HCT116 (cell line): Measurements from ENCODE around the gene FOXN1. TPM values are rescaled to one million over a fixed set of nuclear protein-coding genes. Genes with fewer than 3 reads are reported as not detected.

Experiments
- ATAC-seq: fragments of 200-7000 bp; cut with Tn5 transposase; 2 replicates; pipeline ENCODE4 v1.9.1; 2020; ENCODE audit warnings: mild to moderate bottlenecking, moderate library complexity
- BruUV-seq: library from RNA; stranded (reverse); fragments of 400-500 nt; replicated peaks from 2 replicates; lab custom pipeline; 2021; lab: Mats Ljungman, UMichigan
- CTCF ChIA-PET: fragments of 300-600 bp; sonication (Branson Sonifier 250); formaldehyde crosslinking; loops from one replicate; lab custom pipeline; 2021; ENCODE audit warnings: antibody characterized with exemption; lab: Charles Lee
- POLR2A ChIA-PET: fragments of 300-600, 350-600 bp; sonication (Branson Sonifier 250); formaldehyde crosslinking; loops from one replicate; lab custom pipeline; 2021; ENCODE audit warnings: antibody characterized with exemption; lab: Charles Lee
- RAD21 ChIA-PET, 2 experiments: fragments of 300-600 bp; sonication (Branson Sonifier 250); formaldehyde crosslinking; loops; one replicate each; lab custom pipeline; 2023; ENCODE audit warnings: low total read pairs in 2 of 2; ENCODE audit not compliant: uncharacterized antibody in 2 of 2, unreplicated experiment in 2 of 2, low non-redundant PET in 1 of 2; lab: Charles Lee
- DNase-seq: peaks from one replicate; pipeline ENCODE4 v3.0.0-alpha.2; 2010; ENCODE audit warnings: low read depth, low spot score
- H2AFZ ChIP-seq: fragments of 200-600 bp; shearing (Covaris generic), sonication (generic); 2 replicates; pipeline ENCODE4 v1.6.1; 2017; ENCODE audit warnings: low read depth, mixed run types, mixed read lengths, antibody characterized with exemption, low read length; ENCODE audit not compliant: poor library complexity, severe bottlenecking
- H3K27ac ChIP-seq: 2 replicates; pipeline ENCODE4 v1.5.1; 2012; ENCODE audit warnings: low read depth, low read length
- H3K27me3 ChIP-seq: fragments of 200-600 bp; sonication (generic); 2 replicates; pipeline ENCODE4 v1.6.1; 2016; ENCODE audit warnings: mixed run types, low read length, mixed read lengths; ENCODE audit not compliant: insufficient read depth
- H3K36me3 ChIP-seq, 2 experiments: fragments of 200-500 bp in 1 of 2; fragments of 200-600 bp in 1 of 2; sonication (Bioruptor generic) in 1 of 2; sonication (generic) in 1 of 2; 2 replicates each; pipeline versions ENCODE4 v1.5.1 to v1.6.1; 2014 to 2016; ENCODE audit warnings: low read length in 2 of 2, inconsistent platforms in 1 of 2, mixed read lengths in 1 of 2, mixed run types in 1 of 2; ENCODE audit not compliant: insufficient read depth in 2 of 2, control insufficient read depth in 1 of 2
- H3K4me1 ChIP-seq, 2 experiments: fragments of 200-600 bp in 1 of 2; sonication (generic) in 1 of 2; 2 replicates each; pipeline versions ENCODE4 v1.5.1 to v1.6.1; 2012 to 2017; ENCODE audit warnings: low read length in 2 of 2, inconsistent platforms in 1 of 2, mild to moderate bottlenecking in 1 of 2, mixed read lengths in 1 of 2, mixed run types in 1 of 2, moderate library complexity in 1 of 2; ENCODE audit not compliant: insufficient read depth in 2 of 2, control insufficient read depth in 1 of 2
- H3K4me2 ChIP-seq: fragments of 200-600 bp; sonication (generic); 2 replicates; pipeline ENCODE4 v1.6.1; 2017; ENCODE audit warnings: mixed run types, low read length, mixed read lengths
- H3K4me3 ChIP-seq, 2 experiments: fragments of 200-600 bp in 1 of 2; sonication (generic) in 1 of 2; replicated peaks in 1 of 2; 2 replicates each; pipeline ENCODE4 v1.5.1; 2011 to 2016; ENCODE audit warnings: low read length in 2 of 2, control low read depth in 1 of 2, low read depth in 1 of 2, mild to moderate bottlenecking in 1 of 2, mixed read lengths in 1 of 2, mixed run types in 1 of 2
- H3K79me2 ChIP-seq: fragments of 200-600 bp; sonication (generic); 2 replicates; pipeline ENCODE4 v1.6.1; 2017; ENCODE audit warnings: mild to moderate bottlenecking, mixed run types, low read length, moderate library complexity, mixed read lengths; ENCODE audit not compliant: insufficient read depth
- H3K9ac ChIP-seq: fragments of 200-600 bp; sonication (generic); 2 replicates; pipeline ENCODE4 v1.6.1; 2016; ENCODE audit warnings: low read length, mixed read lengths
- H3K9me2 ChIP-seq: fragments of 200-600 bp; sonication (generic), shearing (Covaris generic); 2 replicates; pipeline ENCODE4 v1.6.1; 2017; ENCODE audit warnings: mixed run types, mild to moderate bottlenecking, moderate library complexity; ENCODE audit not compliant: insufficient read depth
- H3K9me3 ChIP-seq, 2 experiments: fragments of 200-500 bp in 1 of 2; fragments of 200-600 bp in 1 of 2; sonication (Bioruptor generic) in 1 of 2; sonication (generic) in 1 of 2; 2 replicates each; pipeline ENCODE4 v1.6.1; 2014 to 2017; ENCODE audit warnings: low read length in 2 of 2, mixed read lengths in 2 of 2, inconsistent platforms in 1 of 2, low read depth in 1 of 2, mild to moderate bottlenecking in 1 of 2, mixed run types in 1 of 2, moderate library complexity in 1 of 2; ENCODE audit not compliant: control insufficient read depth in 1 of 2, insufficient read depth in 1 of 2
- H4K20me1 ChIP-seq: fragments of 200-600 bp; sonication (generic), shearing (Covaris generic); 2 replicates; pipeline ENCODE4 v1.6.1; 2017; ENCODE audit warnings: mixed run types, mild to moderate bottlenecking, moderate library complexity; ENCODE audit not compliant: insufficient read depth
- CTCF ChIP-seq, 3 experiments: fragments of 200-600 bp in 1 of 3; sonication (generic) in 1 of 3; IDR thresholded peaks in 2 of 3; conservative IDR thresholded peaks in 1 of 3; 2 replicates each; pipeline ENCODE4 v1.5.1; 2012 to 2017; ENCODE audit warnings: low read depth in 2 of 3, low read length in 2 of 3, antibody characterized with exemption in 1 of 3, borderline replicate concordance in 1 of 3, control low read depth in 1 of 3, mild to moderate bottlenecking in 1 of 3, mixed read lengths in 1 of 3, mixed run types in 1 of 3, moderate library complexity in 1 of 3; ENCODE audit not compliant: insufficient read depth in 1 of 3
- EZH2 ChIP-seq: fragments of 200-600 bp; sonication (generic); IDR thresholded peaks from 2 replicates; pipeline ENCODE4 v1.6.1; 2017; ENCODE audit warnings: antibody characterized with exemption, mixed run types
- EZH2phosphoT487 ChIP-seq: fragments of 200-600 bp; IDR thresholded peaks from 2 replicates; pipeline ENCODE4 v1.6.1; 2018; ENCODE audit warnings: antibody characterized with exemption, borderline replicate concordance
- JUND ChIP-seq: IDR thresholded peaks from 2 replicates; pipeline ENCODE4 v1.6.1; 2012
- POLR2A ChIP-seq: IDR thresholded peaks from 2 replicates; pipeline ENCODE4 v1.7.0; 2011; ENCODE audit warnings: borderline replicate concordance; ENCODE audit not compliant: insufficient read depth, insufficient read length; ENCODE audit errors: extremely low read depth
- SRF ChIP-seq: IDR thresholded peaks from 2 replicates; pipeline ENCODE4 v1.6.1; 2012; ENCODE audit warnings: low read depth
- YY1 ChIP-seq: IDR thresholded peaks from 2 replicates; pipeline ENCODE4 v1.6.1; 2011; ENCODE audit warnings: low read length, low read depth, moderate library complexity, mild to moderate bottlenecking; ENCODE audit not compliant: insufficient replicate concordance; ENCODE audit errors: extremely low read depth
- ZNF274 ChIP-seq: fragments of 200-500 bp; sonication (Bioruptor generic); IDR thresholded peaks from 2 replicates; pipeline ENCODE4 v1.6.1; 2014; ENCODE audit warnings: mild to moderate bottlenecking, low read depth, low read length, inconsistent platforms
- intact Hi-C: fragments of 100-400 bp; cut with micrococcal nuclease; formaldehyde crosslinking; loops from 2 replicates; pipeline ENCODE4 v1.10.0; 2022
- total RNA-seq: library from RNA; stranded (reverse); gene quantifications from one replicate; pipeline ENCODE4 v1.2.1, GENCODE V29; 2021; ENCODE audit not compliant: unreplicated experiment
- TF ChIP-seq, protein P1 (sequence below): IDR thresholded peaks from 2 replicates; pipeline ENCODE4 v1.6.1; 2012

Gene FOXN1
- total RNA-seq, 1 experiment from 2014 or later = not detected

DNA sequence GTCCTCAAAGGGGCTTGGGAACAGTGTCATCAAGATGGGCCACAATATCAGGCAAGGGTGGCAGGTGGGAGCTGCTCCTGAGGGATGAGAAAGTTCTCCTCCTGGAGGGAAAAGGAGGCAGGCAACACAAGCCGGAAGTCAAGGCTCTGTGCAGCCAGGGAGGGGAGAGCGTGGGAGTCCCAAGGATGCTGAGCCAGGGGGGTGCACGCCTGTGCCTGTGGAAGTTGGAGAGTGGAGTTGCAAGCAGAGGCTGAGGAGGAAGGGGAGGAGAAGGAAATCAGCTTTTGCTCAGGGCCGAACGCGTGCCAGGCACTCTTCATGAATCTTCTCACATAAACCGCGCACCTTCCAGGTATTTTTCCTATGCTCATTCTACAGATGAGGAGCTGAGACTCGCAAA is 40.1 kb upstream of the FOXN1 start:
- H3K27ac ChIP-seq = no peak overlapping the region
- no peaks in the 10 kb centered on the region for H3K9me2 ChIP-seq
- H3K4me3 ChIP-seq = no peak overlapping the region
- intact Hi-C loops = no loop called here
- H3K27me3 ChIP-seq = peaks cover 42% of the 10 kb centered on the region
- H3K9me3 ChIP-seq = no peaks in the 10 kb centered on the region
- H3K36me3 ChIP-seq = no peaks in the 10 kb centered on the region
- ChIA-PET POLR2A (no interaction called here), RAD21 (no interaction called here), CTCF (no interaction called here)
- H4K20me1 ChIP-seq = no peaks in the 10 kb centered on the region
- TF ChIP-seq SRF (no peak), YY1 (no peak), JUND (no peak), CTCF (IDR thresholded peaks at IDR 0.05 in 2 of 3, conservative IDR thresholded peaks at IDR 0.05 in 1 of 3; ENCODE audit: borderline replicate concordance in 1 of 3, insufficient read depth in 1 of 3, low read depth in 2 of 3, low read length in 2 of 3) (no peak), EZH2phosphoT487 (no peak), EZH2 (no peak), POLR2A (no peak), ZNF274 (no peak)
- TF ChIP-seq, protein P1, sequence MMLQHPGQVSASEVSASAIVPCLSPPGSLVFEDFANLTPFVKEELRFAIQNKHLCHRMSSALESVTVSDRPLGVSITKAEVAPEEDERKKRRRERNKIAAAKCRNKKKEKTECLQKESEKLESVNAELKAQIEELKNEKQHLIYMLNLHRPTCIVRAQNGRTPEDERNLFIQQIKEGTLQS = no peak
- ATAC-seq = no peak
- no peaks in the 10 kb centered on the region for H3K4me1 ChIP-seq
- H3K4me2 ChIP-seq = no peak overlapping the region
- no peak overlapping the region for H2AFZ ChIP-seq
- no TSS peak for BruUV-seq
- no peak overlapping the region for H3K9ac ChIP-seq
- no peak for DNase-seq
- H3K79me2 ChIP-seq = no peaks in the 10 kb centered on the region
